Amygdala (tissue), 56 donors: ENCODE measurements around the gene USP49.
"Not testable (repeated sequence)": the region's sequence is repeated elsewhere in the genome, so short reads cannot be mapped to it uniquely, and the experiment has no call there.

Source experiments
- DNase-seq, 56 donors: peaks; one replicate each; lab custom pipeline; 2025; lab: John Stamatoyannopoulos, UW

USP49 gene

GRCh38 chr6:41895300-41896233 lies at the start of gene USP49:
TSS of gene USP49 (minus strand) at chr6:41895375. CDS start at chr6:41806983, 88,392 bp downstream.
- DNase-seq = peak; percentile 40 to 94 (median 81)

- no peak for DNase-seq
Measured at GRCh38 chr6:41943456-41943855, 48.3 kb upstream of the USP49 start.

- not testable (repeated sequence) for DNase-seq
Measured at GRCh38 chr6:41942882-41943281, 47.7 kb upstream of the USP49 start.

GRCh38 chr6:41942067-41942851 lies 47.1 kb upstream of the USP49 start:
- peak in 3 of 56 donors; percentile 21 to 55 (median 41) for DNase-seq

GRCh38 chr6:41941280-41942066 lies 46.3 kb upstream of the USP49 start, which contains the start of gene CCND3:
TSS of gene CCND3 (minus strand) at chr6:41941808. CDS start at chr6:41941649, 159 bp downstream.
- DNase-seq = peak in 55 of 56 donors; percentile 29 to 93 (median 80)

GRCh38 chr6:41940759-41941279 lies 45.6 kb upstream of the USP49 start:
- DNase-seq = peak in 32 of 56 donors; percentile 12 to 67 (median 45)

GRCh38 chr6:41939848-41940758 lies 44.9 kb upstream of the USP49 start:
- DNase-seq = peak in 1 of 56 donors; percentile 2

- peak in 29 of 56 donors; percentile 2 to 53 (median 23) for DNase-seq
Measured at GRCh38 chr6:41939176-41939847, 44.1 kb upstream of the USP49 start.

- DNase-seq = no peak
Measured at GRCh38 chr6:41938590-41939175, 43.5 kb upstream of the USP49 start.

GRCh38 chr6:41937861-41938574 lies 42.8 kb upstream of the USP49 start:
- DNase-seq = peak in 1 of 56 donors; percentile 3

GRCh38 chr6:41937472-41937860 lies 42.3 kb upstream of the USP49 start:
- DNase-seq = no peak

GRCh38 chr6:41936073-41936837 lies 41.1 kb upstream of the USP49 start:
- DNase-seq = peak in 54 of 56 donors; percentile 21 to 87 (median 66)

- DNase-seq = no peak
Measured at GRCh38 chr6:41935685-41936072, 40.5 kb upstream of the USP49 start.

GRCh38 chr6:41935193-41935574 lies 40.0 kb upstream of the USP49 start:
- DNase-seq = no peak

- DNase-seq = no peak
Measured at GRCh38 chr6:41934278-41935192, 39.4 kb upstream of the USP49 start.
